ENCODE results near the gene HECTD2. TPM values are rescaled to one million over a fixed set of nuclear protein-coding genes. Genes with fewer than 3 reads are reported as not detected.

HECTD2 gene
- total and polyA plus RNA-seq, 9 of the 15 experiments (the other 6 are each of a cell fraction or from before 2014, with no cell fraction given), result 1.3 to 5.9 (median 3.9) TPM

DNA sequence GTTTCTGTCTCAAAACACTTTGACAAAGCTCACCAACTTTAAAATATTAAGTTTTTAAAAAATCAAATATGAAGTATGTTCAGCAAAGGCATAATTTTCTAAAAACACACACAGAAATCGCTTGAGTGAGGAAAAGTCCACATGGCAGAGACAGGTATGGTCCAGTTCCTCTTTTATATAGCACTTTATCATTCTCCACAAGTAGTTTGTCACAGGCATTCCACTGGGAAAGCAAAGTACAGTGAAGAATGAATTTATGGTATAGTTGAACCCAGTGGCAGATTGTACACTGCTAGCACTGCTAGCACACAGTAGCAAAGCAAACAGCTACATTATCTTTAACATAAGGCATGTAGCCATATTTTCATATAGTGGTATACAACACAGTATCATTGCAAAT, 102.3 kb downstream of the HECTD2 start:
- FAIRE-seq, result no peak
- TF ChIP-seq ZNF512 (tag; IDR thresholded peaks at IDR 0.05) (no peak), SPI1 (IDR thresholded peaks at IDR 0.05; ENCODE audit: borderline replicate concordance, low read depth, low read length) (peak; percentile 72)
- POLR2A ChIA-PET, result no interaction called here
- no peaks in the 10 kb centered on the region for H3K36me3 ChIP-seq (ENCODE audit: control insufficient read depth, insufficient read depth, low read length)
- no peak for DNase-seq (ENCODE audit: extremely low read depth in 1 of 4, low spot score in 3 of 4)
- no peak for ATAC-seq
- H3K27me3 ChIP-seq (ENCODE audit: control insufficient read depth in 2 of 2, insufficient read depth in 2 of 2, low read length in 2 of 2), result no peaks in the 10 kb centered on the region
- 0% methylated on average over 1 of the region's 1 CpG for WGBS (ENCODE audit: insufficient coverage, low coverage, missing lambda C conversion rate)
- H3K9ac ChIP-seq (ENCODE audit: insufficient read depth in 1 of 2, low read depth in 2 of 2, low read length in 2 of 2), result no peak overlapping the region
- H3K4me3 ChIP-seq, result no peak overlapping the region
- no peaks in the 10 kb centered on the region for H3K79me2 ChIP-seq (ENCODE audit: control insufficient read depth, insufficient read depth, low read length)
- H3K9me1 ChIP-seq (ENCODE audit: control insufficient read depth, insufficient read depth, low read length), result no peaks in the 10 kb centered on the region
- no peak overlapping the region for H2AFZ ChIP-seq (ENCODE audit: low read depth, low read length)
- no peak overlapping the region for H3K4me2 ChIP-seq (ENCODE audit: insufficient read depth, low read length)
- H3K4me1 ChIP-seq (replicated peaks in 1 of 2; ENCODE audit: control insufficient read depth in 2 of 2, insufficient read depth in 2 of 2, low read length in 2 of 2), result peaks cover 0 to 3% of the 10 kb centered on the region in 2 experiments; a peak in 1 of 5 replicates
- in situ Hi-C loops (cut with MboI), result no loop called here
- H3K9me3 ChIP-seq (replicated peaks; ENCODE audit: control insufficient read depth, insufficient read depth, low read depth, low read length), result no peaks in the 10 kb centered on the region
- H3K27ac ChIP-seq (ENCODE audit: extremely low read depth, low read depth, low read length), result no peak overlapping the region
- CTCF ChIA-PET (ENCODE audit: low intra/inter-chr PET ratio), result no interaction called here
- no TSS peak for BruUV-seq (replicated peaks)
- intact Hi-C loops (cut with micrococcal nuclease), result no loop called here
- H4K20me1 ChIP-seq (replicated peaks; ENCODE audit: control insufficient read depth, insufficient read depth, low read length), result no peaks in the 10 kb centered on the region

GRCh38 chr10:91513598-91514424, 103.7 kb downstream of the HECTD2 start:
- ATAC-seq, result no peak
- Histone ChIP-seq H3K79me2 (ENCODE audit: control insufficient read depth, insufficient read depth, low read length) (no peaks in the 10 kb centered on the region), H4K20me1 (replicated peaks; ENCODE audit: control insufficient read depth, insufficient read depth, low read length) (no peaks in the 10 kb centered on the region), H3K9ac (ENCODE audit: insufficient read depth in 1 of 2, low read depth in 2 of 2, low read length in 2 of 2) (no peak overlapping the region), H3K27me3 (ENCODE audit: control insufficient read depth in 2 of 2, insufficient read depth in 2 of 2, low read length in 2 of 2) (no peaks in the 10 kb centered on the region), H3K9me1 (ENCODE audit: control insufficient read depth, insufficient read depth, low read length) (no peaks in the 10 kb centered on the region), H3K4me2 (ENCODE audit: insufficient read depth, low read length) (no peak overlapping the region), H3K4me1 (replicated peaks in 1 of 2; ENCODE audit: control insufficient read depth in 2 of 2, insufficient read depth in 2 of 2, low read length in 2 of 2) (peaks cover 0 to 3% of the 10 kb centered on the region in 2 experiments; a peak in 1 of 5 replicates), H3K9me3 (replicated peaks; ENCODE audit: control insufficient read depth, insufficient read depth, low read depth, low read length) (no peaks in the 10 kb centered on the region), H2AFZ (ENCODE audit: low read depth, low read length) (no peak overlapping the region), H3K36me3 (ENCODE audit: control insufficient read depth, insufficient read depth, low read length) (no peaks in the 10 kb centered on the region), H3K27ac (ENCODE audit: extremely low read depth, low read depth, low read length) (no peak overlapping the region), H3K4me3 (no peak overlapping the region)
- no TSS peak for BruUV-seq (replicated peaks)
- POLR2A ChIA-PET, result no interaction called here
- CTCF ChIA-PET (ENCODE audit: low intra/inter-chr PET ratio), result no interaction called here
- DNase-seq (ENCODE audit: extremely low read depth in 1 of 4, low spot score in 3 of 4), result no peak
- in situ Hi-C loops (cut with MboI) (no loop called here), intact Hi-C loops (cut with micrococcal nuclease) (no loop called here)
- FAIRE-seq, result no peak
- 94% methylated on average over 2 of the region's 2 CpGs for WGBS (ENCODE audit: insufficient coverage, low coverage, missing lambda C conversion rate)
- TF ChIP-seq RBM15 (IDR thresholded peaks at IDR 0.05; ENCODE audit: insufficient read depth, low read length) (no peak), ZNF24 (IDR thresholded peaks at IDR 0.05) (no peak), CREB1 (IDR thresholded peaks at IDR 0.05) (no peak), CREB1 (CRISPR knock-in tag; IDR thresholded peaks at IDR 0.05) (no peak), ZNF77 (CRISPR knock-in tag; IDR thresholded peaks at IDR 0.05) (no peak), EHMT2 (IDR thresholded peaks at IDR 0.05) (no peak), BDP1 (IDR thresholded peaks at IDR 0.05; ENCODE audit: insufficient read depth, insufficient read length) (no peak), ZBTB43 (CRISPR knock-in tag; IDR thresholded peaks at IDR 0.05) (no peak)
- TF ChIP-seq, protein P1, sequence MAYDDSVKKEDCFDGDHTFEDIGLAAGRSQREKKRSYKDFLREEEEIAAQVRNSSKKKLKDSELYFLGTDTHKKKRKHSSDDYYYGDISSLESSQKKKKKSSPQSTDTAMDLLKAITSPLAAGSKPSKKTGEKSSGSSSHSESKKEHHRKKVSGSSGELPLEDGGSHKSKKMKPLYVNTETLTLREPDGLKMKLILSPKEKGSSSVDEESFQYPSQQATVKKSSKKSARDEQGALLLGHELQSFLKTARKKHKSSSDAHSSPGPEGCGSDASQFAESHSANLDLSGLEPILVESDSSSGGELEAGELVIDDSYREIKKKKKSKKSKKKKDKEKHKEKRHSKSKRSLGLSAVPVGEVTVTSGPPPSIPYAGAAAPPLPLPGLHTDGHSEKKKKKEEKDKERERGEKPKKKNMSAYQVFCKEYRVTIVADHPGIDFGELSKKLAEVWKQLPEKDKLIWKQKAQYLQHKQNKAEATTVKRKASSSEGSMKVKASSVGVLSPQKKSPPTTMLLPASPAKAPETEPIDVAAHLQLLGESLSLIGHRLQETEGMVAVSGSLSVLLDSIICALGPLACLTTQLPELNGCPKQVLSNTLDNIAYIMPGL (CRISPR knock-in tag; IDR thresholded peaks at IDR 0.05), result no peak

All from K562 (cell line).